GM19463 (cell line): Measurements from ENCODE around the gene TUBA4B.
"Not testable (repeated sequence)": the region's sequence is repeated elsewhere in the genome, so short reads cannot be mapped to it uniquely, and the experiment has no call there.

ENCODE experiments used
- ATAC-seq: cut with Tn5 transposase; IDR thresholded peaks from one replicate; pipeline ENCODE4 v1.9.1; 2021; ENCODE audit warnings: mild to moderate bottlenecking, moderate library complexity; ENCODE audit not compliant: unreplicated experiment

TUBA4B gene

DNA sequence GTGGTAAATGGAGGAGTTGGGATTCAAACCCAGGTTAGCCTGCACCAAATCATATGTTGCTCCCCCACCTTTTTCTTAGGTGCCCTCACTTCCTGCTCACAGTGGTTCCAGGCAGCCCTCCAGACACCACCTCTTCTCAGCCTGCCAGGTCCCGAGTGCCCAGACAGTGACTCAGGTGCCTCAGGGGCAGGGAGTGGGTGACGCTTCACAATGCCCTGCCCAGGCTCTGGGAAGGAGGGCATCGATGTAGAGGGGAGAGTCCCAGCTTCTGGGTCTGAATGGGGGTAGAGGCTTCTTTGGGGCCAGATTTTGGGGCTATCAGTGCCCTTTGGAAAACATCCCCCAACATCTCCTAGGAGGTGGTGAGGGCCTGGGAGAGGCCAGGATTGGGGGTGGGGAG, 20.9 kb downstream of the TUBA4B start:
- no peak for ATAC-seq

GRCh38 chr2:219274361-219274921, 21.4 kb downstream of the TUBA4B start:
- ATAC-seq = no peak

DNA sequence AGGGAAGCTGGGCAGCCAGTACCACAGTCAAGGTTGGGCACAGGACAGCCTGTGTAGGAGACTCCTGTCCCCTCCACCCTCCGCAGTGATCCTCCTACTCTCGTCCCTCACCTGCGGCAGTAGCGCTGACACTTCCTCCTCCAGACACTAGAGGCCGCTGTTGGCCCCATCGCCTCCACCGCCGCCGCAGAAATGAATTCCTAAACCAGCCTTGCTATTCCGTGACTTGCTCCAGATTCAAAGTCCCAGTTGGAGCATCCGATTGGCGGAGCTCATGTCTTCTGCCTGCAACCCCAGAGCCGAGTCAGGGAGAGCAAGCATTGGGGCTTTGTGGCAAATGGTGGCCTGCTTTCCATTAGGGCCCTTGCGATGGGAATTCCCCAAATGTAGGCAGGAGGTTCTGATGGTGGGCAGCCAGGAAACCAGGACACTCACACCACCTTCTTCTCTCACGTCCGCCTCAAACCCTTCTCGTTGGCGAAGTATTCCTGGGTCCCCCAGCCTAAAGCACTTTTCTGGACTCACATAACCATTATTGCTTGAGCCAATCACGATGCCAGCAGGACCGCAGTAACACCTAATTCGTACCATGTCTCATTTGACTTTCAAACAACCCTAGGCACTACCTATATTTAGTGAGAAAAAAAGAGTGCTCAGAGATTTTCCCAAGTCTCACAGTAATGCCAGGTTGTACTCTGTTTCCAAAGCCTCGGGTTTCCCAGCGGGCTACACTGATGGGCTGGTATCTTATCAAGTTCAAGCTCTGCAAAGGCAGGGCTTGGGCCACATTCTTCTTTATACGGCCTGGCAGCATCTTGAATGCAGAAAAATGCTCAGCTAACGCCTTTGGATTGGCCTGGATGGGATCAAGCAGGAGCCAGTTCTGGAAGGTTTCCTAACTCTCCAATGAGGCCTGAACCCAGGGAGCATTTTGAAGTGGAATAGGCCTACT, 24.9 kb downstream of the TUBA4B start:
- ATAC-seq = no peak

DNA sequence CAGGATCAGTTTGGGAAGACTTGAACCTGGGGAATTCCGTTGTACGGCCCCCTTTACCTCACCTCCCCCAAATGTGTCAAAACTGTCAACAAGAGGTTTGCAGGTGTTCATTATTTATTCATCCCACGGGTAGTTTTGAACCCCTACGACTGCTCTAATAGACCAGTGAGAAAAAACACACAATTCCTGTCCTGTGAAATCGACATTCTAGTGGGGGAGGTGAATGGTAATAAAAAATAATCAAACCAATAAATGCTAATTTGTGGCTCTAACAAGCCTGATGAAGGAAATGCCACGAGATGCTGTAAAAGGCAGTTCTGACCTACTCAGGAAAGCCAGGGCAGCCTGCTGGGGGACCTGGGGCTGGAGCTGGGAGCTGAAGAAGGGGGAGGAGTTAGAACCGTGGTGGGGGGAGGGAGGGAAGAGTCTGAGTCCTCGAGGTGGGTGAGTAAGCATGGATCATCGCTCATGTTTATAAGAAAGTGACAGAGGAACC, 25.7 kb downstream of the TUBA4B start:
- ATAC-seq = no peak

GRCh38 chr2:219279151-219279915, 26.3 kb downstream of the TUBA4B start, which contains the start of gene DNAJB2:
Gene DNAJB2, plus strand, starts transcription at chr2:219279366. Its CDS starts 468 bp downstream, at chr2:219279834.
- ATAC-seq = peak; percentile 80

DNA sequence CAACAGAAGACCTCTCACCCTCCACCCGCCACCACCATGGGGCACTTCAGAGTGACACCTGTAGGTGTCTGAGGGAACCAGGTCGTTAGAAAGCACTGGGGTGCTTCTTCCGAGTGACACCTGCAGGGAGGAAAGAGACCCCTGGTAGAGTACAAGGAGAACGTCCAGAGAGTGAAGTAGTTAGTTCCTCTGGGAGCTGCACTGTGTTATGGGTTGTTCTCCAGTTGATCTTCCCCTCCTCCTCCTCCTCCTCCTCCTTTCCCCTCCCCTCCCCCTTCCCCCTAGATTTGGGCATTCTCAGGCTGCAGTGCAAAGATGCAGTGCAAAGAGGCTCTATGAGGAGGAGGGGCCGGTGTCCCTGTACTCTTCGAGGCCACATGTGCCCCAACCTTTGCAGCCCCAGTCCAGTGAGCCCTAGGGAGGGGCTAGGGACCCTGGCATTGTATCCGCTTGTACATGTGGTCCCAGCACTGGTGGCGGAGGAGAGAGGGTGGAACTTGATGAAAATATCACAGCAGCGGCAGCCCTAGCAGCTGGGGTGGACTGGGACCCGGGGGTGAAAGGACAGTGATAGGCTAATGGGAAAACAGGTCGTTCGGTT, 27.0 kb downstream of the TUBA4B start:
- ATAC-seq = no peak

- ATAC-seq = no peak
These were observed 27.6 kb downstream of the TUBA4B start for GRCh38 chr2:219280651-219281050.

- no peak for ATAC-seq
These were observed 28.5 kb downstream of the TUBA4B start for GRCh38 chr2:219281588-219281987.

GRCh38 chr2:219282375-219282774, 29.3 kb downstream of the TUBA4B start:
- no peak for ATAC-seq

DNA sequence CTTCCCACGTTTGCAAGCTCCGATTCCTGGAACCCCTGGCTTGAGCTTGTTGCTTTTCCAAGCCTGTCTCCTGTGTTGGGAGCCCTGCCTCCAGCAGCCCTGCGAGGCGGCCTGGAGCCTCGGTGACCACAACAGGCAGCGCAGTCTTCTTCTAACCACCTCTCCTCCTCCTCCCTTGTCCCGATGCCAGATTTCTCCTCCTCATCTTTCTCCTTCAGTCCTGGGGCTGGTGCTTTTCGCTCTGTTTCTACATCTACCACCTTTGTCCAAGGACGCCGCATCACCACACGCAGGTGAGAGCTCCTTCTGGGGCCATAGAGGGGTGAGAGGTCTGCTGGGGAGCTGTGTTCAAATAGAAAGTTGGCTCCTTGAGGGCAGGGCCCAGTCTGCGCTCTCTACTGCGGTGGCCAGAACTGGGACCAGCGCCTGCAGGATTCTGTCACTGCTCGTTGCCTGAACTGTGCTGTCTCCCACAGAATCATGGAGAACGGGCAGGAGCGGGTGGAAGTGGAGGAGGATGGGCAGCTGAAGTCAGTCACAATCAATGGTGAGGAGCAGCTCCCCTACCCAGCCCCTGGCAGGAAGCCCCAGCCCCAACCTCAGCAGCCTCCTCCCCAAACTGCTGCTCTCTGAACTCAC, 30.0 kb downstream of the TUBA4B start:
- no peak for ATAC-seq

- ATAC-seq = no peak
These were observed 31.7 kb downstream of the TUBA4B start for GRCh38 chr2:219284501-219285372.

GRCh38 chr2:219285373-219285735, 32.3 kb downstream of the TUBA4B start:
- no peak for ATAC-seq

- ATAC-seq = no peak
These were observed 32.9 kb downstream of the TUBA4B start for GRCh38 chr2:219285894-219286425.

- no peak for ATAC-seq
These were observed 33.5 kb downstream of the TUBA4B start for GRCh38 chr2:219286436-219287115.

DNA sequence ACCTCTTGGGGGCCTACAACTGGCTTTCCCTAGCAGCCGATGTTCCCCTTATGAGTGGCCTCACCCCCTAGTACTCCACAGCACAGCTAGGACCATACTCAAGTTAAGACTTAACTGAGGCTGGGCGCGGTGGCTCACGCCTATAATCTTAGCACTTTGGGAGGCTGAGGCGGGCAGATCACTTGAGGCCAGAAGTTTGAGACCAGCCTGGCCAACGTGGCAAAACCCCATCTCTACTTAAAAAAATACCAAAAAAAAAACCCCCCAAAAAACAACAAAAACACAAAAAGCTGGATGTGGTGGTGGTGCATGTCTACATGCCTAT, 34.0 kb downstream of the TUBA4B start:
- not testable (repeated sequence) for ATAC-seq

GRCh38 chr2:219287580-219288265, 34.7 kb downstream of the TUBA4B start:
- ATAC-seq = no peak

- ATAC-seq = no peak
These were observed 36.1 kb downstream of the TUBA4B start for GRCh38 chr2:219289195-219289536.
